Measurements from ENCODE around the gene CCDC137. TPM values are rescaled to one million over a fixed set of nuclear protein-coding genes. Genes with fewer than 3 reads are reported as not detected.

The CCDC137 gene
- total RNA-seq, 1 donor from 2014 or later: 25.6 TPM

DNA sequence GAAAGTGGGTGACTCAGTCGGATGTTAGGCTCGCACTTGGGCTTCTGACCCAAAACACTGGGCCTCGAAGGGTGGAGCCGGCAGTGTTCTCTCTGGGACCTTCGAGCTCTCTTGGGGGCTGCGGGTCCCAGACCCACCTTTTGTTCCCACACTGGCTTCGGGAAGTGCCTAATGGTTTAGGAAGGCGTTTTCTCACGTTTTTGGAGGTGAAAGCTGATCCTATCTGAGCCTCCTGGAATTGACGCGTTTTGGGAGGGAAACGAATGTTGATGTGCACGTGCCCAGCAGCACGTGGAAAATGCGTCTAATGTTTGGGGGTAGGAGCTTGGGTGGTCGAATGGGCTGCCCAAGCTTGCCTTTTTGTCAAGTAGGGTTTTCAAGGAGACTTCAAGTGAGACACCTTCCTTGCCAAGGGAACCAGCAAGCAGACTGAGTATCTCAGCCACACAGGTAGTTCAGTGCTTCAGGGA lies 17.9 kb downstream of the CCDC137 start:
- H3K4me3 ChIP-seq (ENCODE audit: low read depth, low read length): peak overlapping the region; percentile 96
- DNase-seq (ENCODE audit: low read depth): peak; percentile 44
- peaks cover 2% of the 10 kb centered on the region for H3K36me3 ChIP-seq (ENCODE audit: control insufficient read depth, insufficient read depth, low read length)
- TF ChIP-seq, protein P1, sequence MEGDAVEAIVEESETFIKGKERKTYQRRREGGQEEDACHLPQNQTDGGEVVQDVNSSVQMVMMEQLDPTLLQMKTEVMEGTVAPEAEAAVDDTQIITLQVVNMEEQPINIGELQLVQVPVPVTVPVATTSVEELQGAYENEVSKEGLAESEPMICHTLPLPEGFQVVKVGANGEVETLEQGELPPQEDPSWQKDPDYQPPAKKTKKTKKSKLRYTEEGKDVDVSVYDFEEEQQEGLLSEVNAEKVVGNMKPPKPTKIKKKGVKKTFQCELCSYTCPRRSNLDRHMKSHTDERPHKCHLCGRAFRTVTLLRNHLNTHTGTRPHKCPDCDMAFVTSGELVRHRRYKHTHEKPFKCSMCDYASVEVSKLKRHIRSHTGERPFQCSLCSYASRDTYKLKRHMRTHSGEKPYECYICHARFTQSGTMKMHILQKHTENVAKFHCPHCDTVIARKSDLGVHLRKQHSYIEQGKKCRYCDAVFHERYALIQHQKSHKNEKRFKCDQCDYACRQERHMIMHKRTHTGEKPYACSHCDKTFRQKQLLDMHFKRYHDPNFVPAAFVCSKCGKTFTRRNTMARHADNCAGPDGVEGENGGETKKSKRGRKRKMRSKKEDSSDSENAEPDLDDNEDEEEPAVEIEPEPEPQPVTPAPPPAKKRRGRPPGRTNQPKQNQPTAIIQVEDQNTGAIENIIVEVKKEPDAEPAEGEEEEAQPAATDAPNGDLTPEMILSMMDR (IDR thresholded peaks at IDR 0.05; ENCODE audit: insufficient read depth, low read length, poor library complexity, severe bottlenecking): no peak
- no peaks in the 10 kb centered on the region for H3K27me3 ChIP-seq (ENCODE audit: control insufficient read depth, insufficient read depth, low read length)

DNA sequence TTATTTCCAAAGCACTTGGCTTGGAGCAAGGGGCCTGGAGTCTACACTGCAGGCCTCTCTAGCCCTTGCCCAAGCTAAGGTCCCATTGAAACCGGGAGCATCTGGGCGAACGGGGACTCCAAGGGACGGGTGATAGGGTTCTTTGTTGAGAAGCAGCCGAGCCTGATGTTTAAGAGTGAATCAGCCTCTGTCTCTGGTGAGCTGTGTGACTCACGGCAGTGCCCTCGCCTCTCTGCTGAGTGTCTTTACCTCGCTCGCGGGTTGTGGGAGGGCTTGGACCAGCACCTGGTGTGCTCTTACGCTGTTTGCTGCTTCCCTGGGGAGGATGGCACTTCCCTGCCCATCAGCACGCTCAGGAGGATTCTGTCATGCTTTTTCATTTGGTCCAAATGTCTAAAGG lies 18.6 kb downstream of the CCDC137 start:
- Histone ChIP-seq H3K27me3 (ENCODE audit: control insufficient read depth, insufficient read depth, low read length) (no peaks in the 10 kb centered on the region), H3K4me3 (ENCODE audit: low read depth, low read length) (peak overlapping the region; percentile 96), H3K36me3 (ENCODE audit: control insufficient read depth, insufficient read depth, low read length) (peaks cover 2% of the 10 kb centered on the region)
- peak; percentile 70 for DNase-seq (ENCODE audit: low read depth)
- TF ChIP-seq, protein P1 (IDR thresholded peaks at IDR 0.05; ENCODE audit: insufficient read depth, low read length, poor library complexity, severe bottlenecking): no peak

DNA sequence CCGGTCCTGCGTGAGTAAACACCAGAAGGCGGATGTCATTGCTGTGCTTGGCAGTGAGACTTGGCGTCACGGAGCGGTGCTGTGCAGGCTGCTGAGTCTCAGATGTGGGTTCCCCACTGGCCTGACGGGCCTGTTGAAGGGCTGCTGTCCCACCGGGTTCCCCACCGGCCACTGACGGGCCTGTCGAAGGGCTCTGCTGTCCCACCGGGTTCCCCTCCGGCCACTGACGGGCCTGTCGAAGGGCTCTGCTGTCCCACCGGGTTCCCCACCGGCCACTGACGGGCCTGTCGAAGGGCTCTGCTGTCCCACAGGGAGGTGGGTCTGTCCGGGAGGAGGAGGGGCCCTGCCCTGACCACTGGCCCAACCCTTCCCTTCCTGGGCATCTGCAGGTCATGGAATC lies 20.1 kb downstream of the CCDC137 start:
- Histone ChIP-seq H3K27me3 (ENCODE audit: control insufficient read depth, insufficient read depth, low read length) (no peaks in the 10 kb centered on the region), H3K4me3 (ENCODE audit: low read depth, low read length) (no peak overlapping the region), H3K36me3 (ENCODE audit: control insufficient read depth, insufficient read depth, low read length) (peaks cover 4% of the 10 kb centered on the region)
- TF ChIP-seq, protein P1 (IDR thresholded peaks at IDR 0.05; ENCODE audit: insufficient read depth, low read length, poor library complexity, severe bottlenecking): no peak
- no peak for DNase-seq (ENCODE audit: low read depth)

DNA sequence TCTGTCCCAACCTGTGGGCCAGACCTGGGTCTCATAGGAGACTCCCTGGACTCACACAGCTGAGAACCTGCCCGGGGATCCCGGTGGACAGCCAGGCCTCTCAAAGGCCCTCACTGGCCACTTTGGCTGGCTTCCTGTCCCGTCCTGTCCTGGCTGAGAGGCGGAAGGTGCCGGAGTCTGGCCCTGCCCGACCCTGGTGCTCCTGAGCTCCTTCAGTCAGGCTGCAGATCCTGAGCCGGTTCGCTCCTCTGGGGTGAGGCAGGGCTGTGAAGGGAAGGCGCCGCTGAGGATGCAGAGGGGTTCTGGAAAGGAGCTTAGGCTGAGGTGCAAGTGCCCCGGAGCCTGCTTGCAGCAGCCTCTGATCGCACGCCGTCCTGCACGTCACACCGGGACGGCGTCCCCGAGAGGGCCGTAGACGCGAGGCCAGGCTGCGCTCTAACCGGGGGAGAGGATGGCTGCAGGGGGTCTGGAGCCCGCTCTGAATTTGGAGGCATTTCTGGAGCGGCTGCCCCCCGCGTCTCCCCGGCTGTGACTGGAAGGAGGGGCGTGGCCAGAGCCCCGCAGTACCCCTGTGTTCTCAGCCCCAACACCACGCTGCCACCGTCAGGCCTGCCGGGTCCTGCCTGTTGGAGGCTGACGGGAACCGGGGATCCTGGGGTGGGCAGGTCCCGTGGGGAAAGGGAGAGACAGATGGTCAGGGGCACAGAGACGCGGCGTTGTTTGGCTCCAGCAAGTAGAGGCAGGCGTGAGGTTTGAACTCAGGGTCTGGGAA lies 21.4 kb downstream of the CCDC137 start:
- no peak for DNase-seq (ENCODE audit: low read depth)
- TF ChIP-seq, protein P1 (IDR thresholded peaks at IDR 0.05; ENCODE audit: insufficient read depth, low read length, poor library complexity, severe bottlenecking): no peak
- Histone ChIP-seq H3K4me3 (ENCODE audit: low read depth, low read length) (no peak overlapping the region), H3K27me3 (ENCODE audit: control insufficient read depth, insufficient read depth, low read length) (no peaks in the 10 kb centered on the region), H3K36me3 (ENCODE audit: control insufficient read depth, insufficient read depth, low read length) (peaks cover 4% of the 10 kb centered on the region)

DNA sequence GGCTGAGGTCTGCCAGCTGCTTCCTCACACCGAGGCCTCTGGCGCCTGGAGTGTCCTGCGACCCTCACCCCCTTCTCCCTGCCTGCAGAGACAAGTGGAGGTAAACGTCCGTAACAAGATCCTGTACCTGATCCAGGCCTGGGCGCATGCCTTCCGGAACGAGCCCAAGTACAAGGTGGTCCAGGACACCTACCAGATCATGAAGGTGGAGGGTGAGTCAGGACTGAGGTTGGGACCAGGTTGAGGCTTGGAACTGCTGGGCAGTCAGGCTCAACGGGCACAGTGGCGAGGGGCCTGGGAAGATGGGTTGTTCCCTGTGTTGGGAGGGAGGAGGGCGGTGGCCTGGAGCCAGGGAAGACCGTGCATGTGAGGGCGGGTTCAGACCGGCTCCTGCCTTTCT lies 22.1 kb downstream of the CCDC137 start:
- H3K4me3 ChIP-seq (ENCODE audit: low read depth, low read length): no peak overlapping the region
- TF ChIP-seq, protein P1 (IDR thresholded peaks at IDR 0.05; ENCODE audit: insufficient read depth, low read length, poor library complexity, severe bottlenecking): no peak
- H3K36me3 ChIP-seq (ENCODE audit: control insufficient read depth, insufficient read depth, low read length): peaks cover 4% of the 10 kb centered on the region

DNA sequence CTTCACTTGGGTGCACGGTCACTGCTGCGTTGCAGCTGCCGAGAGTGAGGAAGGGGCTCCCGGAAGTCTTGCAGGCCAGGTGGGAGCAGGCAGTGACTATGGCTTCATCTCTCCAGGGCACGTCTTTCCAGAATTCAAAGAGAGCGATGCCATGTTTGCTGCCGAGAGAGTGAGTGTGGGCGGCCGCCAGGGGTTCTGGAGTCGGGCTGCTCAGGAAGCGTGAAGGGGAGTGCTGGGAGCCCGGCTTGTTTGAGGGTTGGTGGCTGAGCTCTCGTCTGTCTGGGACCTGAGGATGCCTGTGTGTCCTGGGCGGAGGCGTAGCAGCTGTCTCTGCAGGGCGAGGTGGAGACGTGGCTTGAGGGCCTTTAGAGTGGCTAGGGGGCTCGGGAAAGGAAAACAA lies 23.5 kb downstream of the CCDC137 start:
- TF ChIP-seq, protein P1 (IDR thresholded peaks at IDR 0.05; ENCODE audit: insufficient read depth, low read length, poor library complexity, severe bottlenecking): no peak
- H3K36me3 ChIP-seq (ENCODE audit: control insufficient read depth, insufficient read depth, low read length): peaks cover 8% of the 10 kb centered on the region
- H3K4me3 ChIP-seq (ENCODE audit: low read depth, low read length): no peak overlapping the region
- H3K27me3 ChIP-seq (ENCODE audit: control insufficient read depth, insufficient read depth, low read length): no peaks in the 10 kb centered on the region
- no peak for DNase-seq (ENCODE audit: low read depth)

More for the DNA sequence above, 22.1 kb downstream of the CCDC137 start:
- no peaks in the 10 kb centered on the region for H3K27me3 ChIP-seq (ENCODE audit: control insufficient read depth, insufficient read depth, low read length)
- no peak for DNase-seq (ENCODE audit: low read depth)

Data from kidney epithelial cell (primary cell).